Spleen (tissue), 7 donors: ENCODE results near the gene LIMS3.
"Not testable (repeated sequence)": the region's sequence is repeated elsewhere in the genome, so short reads cannot be mapped to it uniquely, and the experiment has no call there.

Experiments
- CTCF ChIP-seq, 11 experiments: fragments of 200-600 bp in 7 of 11; fragments of 450-650 bp in 4 of 11; sonication (generic) in 4 of 11; IDR thresholded peaks in 8 of 11; conservative IDR thresholded peaks in 3 of 11; 1 replicate in 7 of 11; 2 replicates in 4 of 11; pipeline versions ENCODE4 v1.4.0 to v1.8.0; 2016 to 2021; ENCODE audit warnings: antibody characterized with exemption in 11 of 11, inconsistent platforms in 4 of 11, mild to moderate bottlenecking in 1 of 11
- POLR2A ChIP-seq, 3 donors: fragments of 450-650 bp; IDR thresholded peaks; one replicate each; pipeline ENCODE4 v1.5.1; 2017; ENCODE audit warnings: antibody characterized with exemption in 3 of 3, mild to moderate bottlenecking in 1 of 3
- donor health status: DM: no; HTN: no; CAD: no; lungs with moderate emphysema.
- donor health status: DM: no; HTN: no; CAD: no.
- donor health status: DM: no; HTN: no; CAD: no.

DNA sequence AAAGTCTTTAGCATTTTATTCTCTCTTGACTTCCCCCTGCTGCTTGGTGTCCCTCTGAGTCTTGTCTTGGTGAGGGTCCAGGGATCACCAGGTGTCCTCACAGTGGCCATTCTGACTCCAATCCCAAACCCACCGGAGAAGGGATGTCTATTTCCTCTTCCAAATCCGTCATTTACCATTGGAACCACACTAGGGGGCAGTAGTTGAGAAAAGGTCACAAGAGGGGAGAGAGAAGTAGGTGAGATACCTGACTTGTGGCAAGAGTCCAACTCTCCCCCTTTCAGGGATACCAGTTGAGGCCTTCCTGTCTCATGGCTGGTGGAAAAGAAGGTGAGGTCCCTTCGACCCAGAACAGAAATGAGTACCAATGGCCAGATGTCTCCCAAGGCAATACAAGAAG is 21.9 kb upstream of the LIMS3 start:
- TF ChIP-seq CTCF (IDR thresholded peaks at IDR 0.05 in 8 of 11, conservative IDR thresholded peaks at IDR 0.05 in 3 of 11); POLR2A (IDR thresholded peaks at IDR 0.05): not testable (repeated sequence)
